Right forelimb (tissue), 1 donor: ENCODE measurements around the gene THAP7.
A peak's percentile ranks its signal among the peaks of the same experiment; 100 is the strongest.
"Not testable (repeated sequence)": the region's sequence is repeated elsewhere in the genome, so short reads cannot be mapped to it uniquely, and the experiment has no call there.

ENCODE experiments used
- DNase-seq: peaks from one replicate; pipeline ENCODE4 v3.0.0-alpha.2; 2018

Gene THAP7, protein sequence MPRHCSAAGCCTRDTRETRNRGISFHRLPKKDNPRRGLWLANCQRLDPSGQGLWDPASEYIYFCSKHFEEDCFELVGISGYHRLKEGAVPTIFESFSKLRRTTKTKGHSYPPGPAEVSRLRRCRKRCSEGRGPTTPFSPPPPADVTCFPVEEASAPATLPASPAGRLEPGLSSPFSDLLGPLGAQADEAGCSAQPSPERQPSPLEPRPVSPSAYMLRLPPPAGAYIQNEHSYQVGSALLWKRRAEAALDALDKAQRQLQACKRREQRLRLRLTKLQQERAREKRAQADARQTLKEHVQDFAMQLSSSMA

DNA sequence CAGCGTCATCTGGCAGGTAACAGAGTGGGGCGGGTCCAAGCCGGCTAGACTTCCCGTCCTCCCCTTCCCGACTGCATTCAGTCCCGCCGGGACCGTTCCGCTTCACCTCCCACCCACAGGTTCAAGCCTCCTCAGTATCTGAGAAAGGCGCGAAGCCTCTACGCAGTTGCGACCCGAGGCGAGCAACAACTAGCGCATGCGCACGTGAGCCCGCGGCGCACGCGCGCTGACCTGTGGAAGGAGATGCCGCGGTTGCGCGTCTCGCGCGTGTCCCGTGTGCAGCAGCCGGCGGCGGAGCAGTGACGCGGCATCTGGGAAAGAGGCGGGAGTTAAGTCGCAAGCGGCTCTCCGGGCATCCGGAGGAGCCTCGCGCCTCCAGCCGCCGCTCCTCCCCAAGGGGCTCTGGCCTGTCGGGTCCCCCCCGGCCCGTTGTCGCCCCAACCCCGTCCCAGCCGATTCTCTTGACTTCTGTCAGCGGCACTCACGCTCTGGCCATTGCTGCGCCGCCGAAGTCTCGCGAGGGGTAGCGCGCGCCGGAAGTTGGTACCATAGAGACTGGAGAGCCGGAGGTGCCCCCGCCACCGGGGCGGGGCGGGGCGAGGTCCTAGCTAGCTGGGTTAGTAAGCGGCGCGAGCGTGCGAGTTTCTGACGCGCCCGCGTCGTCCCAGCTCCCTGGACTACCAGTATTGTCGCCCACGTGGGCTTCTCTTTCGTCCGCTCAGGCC, at the start of gene THAP7:
Gene THAP7, minus strand, starts transcription at position 518 of the 725 bp plus-strand sequence. Its CDS starts 207 bp downstream, at position 311.
- peak; percentile 98 for DNase-seq

DNA sequence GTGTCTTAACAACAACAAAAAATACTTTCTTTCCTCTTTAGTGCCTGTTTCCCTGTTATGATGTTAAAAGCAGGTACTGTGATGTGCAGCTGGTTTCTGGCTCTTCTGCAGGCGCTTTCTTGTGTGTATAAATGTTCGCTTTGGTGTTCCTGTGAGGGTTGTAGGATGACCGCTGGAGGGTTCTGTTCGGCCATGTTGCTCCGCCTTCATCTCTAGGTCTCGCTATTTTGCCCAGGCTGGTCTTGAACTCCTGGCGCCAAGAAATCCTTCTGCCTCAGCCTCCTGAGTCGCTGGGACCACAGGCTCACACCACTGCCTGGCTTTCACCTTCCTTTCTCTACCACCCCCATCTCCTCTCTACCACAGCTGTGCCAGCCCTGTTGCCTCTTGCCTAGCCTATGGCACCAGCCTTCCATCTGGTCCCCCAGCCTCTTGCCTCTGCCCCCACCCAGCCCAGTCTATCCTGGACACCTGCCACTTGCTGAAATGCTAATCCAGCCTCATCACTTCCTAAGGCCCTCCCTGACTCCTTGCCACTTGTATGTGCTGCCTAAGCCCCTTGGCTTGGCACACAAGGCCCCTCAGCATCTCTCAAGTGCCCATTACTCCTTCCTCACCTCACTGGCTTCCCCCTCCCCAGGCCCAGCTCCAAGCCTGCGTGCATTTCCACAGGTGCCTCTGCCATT, 49.4 kb upstream of the THAP7 start:
- no peak for DNase-seq

DNA sequence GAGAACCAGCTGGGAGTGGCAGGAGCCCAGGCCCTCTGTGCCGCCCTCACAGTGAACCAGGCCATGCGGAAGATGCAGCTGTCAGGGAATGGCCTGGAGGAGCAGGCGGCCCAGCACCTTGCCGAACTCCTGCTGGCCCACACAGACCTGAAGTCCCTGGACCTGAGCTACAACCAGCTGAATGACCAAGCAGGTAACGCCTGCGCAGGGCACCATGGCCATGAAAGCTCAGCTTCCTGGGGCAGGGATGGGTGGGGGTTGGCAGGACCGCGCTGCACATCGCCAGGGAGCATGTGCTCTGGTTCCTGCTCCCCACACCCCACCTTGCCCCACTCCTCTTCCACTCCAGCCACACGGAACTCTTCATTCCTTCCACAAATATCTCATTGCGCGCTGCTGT, 47.0 kb upstream of the THAP7 start:
- DNase-seq, result not testable (repeated sequence)

DNA sequence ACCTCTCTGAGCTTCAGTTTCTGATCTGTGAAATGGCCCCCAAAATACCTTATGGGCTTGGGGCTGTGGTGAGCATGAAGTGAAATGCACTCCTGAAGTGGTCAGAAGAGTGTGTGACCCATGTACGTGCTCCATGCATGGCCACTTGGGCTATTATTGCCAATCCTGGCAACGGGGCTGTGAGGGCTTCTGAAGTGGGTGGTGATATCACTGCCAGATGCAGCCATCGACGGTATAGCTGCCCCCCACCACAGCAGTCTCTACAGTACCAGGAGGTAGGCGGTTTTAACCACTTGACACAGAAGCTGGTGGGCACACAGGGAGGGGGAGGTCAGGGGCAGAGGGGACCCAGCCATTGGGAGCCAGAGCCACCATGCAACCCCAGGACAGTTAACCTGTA, 46.5 kb upstream of the THAP7 start:
- DNase-seq, result not testable (repeated sequence)

DNA sequence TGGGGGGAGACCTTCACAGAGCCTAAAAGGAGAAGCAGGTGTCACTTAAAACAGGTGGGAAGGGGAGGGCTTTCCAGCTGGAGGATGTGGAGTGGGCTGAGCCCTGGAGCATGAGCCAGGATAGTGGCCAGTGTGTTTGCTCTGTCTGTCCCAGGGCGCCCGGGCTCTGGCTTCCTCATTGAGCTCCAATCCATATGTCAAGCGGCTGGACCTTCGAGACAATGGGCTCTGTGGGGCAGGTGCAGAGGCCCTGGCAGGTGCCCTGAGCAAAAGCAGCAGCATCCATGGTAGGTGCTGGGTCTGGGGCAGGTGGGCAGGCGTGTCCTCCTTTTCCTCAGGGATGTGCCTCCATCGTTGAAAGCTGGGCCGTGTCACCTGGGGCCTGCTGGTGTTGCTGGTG, 45.8 kb upstream of the THAP7 start:
- DNase-seq, result no peak

DNA sequence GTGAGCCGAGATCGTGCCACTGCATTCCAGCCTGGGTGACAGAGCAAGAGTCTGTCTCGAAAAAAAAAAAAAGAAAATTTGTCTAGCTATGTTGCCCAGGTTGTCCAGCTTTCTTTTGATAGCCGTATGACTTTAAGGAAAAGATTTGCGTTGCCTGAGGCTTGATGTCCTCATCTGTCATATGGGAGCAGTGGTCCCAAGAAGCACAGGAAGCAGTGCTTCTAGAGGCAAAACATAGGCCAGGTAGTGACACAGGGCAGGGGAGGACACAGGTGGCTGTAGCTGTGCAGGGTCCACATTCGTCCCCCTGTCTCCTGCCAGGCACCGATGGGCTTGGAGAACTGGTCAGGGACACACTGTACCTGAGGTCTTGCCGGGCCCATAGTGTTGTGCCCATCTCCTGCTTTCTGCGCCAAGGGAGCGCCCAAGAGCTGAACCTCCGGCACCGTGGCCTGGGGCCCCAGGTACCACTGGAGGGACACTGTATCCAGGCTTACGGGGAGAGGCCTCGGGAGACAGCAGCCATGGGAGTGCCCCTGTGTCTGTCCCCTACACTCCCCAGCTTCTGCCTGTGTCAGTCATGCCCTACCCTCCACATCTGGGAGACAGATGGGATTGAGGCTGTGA, 45.2 kb upstream of the THAP7 start:
- no peak for DNase-seq

DNA sequence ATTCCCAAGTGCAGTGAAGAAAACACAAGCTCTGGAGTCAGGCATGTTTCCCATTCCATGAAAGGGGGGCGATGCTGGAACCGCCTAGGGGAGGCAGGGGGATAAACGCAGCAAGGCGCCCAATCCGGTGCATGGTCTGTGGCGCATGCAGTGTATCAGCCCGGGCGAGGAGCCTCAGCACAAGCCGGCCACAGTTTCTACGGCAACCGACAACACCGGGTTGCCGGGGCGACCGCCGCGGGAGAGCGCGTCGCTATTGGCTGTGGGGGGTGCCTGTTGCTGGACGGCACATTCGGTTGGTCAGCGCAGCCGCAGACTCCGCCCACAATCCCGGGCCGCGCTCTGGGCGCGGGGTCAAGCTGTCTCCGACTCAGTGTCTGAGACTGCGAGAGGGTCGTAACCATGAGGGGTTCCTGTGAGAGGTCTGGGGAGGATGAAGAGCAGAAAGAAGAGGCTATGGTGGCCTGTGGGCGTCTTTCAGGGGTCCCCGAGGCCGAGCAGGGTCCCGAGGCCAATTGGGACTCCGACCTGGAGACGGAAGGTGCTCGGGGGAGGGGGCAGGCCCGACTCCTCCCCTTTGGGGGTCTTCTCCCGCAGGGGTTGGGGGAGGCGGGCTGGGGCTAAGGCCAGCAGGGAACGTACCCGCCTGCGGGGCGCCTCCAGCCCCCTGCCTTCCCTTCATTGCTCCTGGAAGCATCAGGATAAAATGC, 43.8 kb upstream of the THAP7 start, which contains the start of gene LRRC74B:
Gene LRRC74B, plus strand, starts transcription at position 362 of the 710 bp plus-strand sequence. Its CDS starts 41 bp downstream, at position 403.
- DNase-seq, result peak; percentile 93

DNA sequence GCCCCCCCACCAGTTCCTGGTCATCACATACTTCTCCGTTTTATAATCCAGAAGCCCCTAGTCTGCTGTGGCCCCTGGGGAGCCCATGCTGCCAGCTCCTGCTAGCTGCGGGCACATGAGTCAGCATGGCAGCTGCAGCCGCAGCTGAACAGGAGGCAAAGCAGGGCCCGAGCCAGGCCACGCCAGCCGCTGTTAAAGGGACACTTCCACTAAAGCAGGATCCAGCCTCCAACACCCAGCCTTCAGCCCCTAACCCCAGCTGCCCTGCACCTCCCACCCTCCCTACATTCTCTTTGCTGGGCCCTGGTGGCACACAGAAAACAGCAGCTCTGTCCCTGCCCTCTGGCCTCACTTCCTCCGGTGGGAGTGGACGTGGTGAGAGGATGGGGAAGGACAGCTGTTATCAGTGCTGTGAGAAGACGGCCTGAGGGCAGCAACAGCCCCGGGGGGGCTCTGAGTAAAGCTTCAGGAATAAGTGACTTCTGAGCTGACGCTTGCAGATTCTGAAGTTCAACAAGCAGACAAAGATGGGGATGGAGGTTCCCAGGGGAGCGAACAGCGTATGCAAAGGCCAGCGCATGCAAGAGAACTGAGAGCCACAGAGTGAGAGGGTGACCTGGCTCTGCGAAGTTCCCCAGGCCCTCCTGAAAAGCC, 43.1 kb upstream of the THAP7 start:
- peak; percentile 69 for DNase-seq

DNA sequence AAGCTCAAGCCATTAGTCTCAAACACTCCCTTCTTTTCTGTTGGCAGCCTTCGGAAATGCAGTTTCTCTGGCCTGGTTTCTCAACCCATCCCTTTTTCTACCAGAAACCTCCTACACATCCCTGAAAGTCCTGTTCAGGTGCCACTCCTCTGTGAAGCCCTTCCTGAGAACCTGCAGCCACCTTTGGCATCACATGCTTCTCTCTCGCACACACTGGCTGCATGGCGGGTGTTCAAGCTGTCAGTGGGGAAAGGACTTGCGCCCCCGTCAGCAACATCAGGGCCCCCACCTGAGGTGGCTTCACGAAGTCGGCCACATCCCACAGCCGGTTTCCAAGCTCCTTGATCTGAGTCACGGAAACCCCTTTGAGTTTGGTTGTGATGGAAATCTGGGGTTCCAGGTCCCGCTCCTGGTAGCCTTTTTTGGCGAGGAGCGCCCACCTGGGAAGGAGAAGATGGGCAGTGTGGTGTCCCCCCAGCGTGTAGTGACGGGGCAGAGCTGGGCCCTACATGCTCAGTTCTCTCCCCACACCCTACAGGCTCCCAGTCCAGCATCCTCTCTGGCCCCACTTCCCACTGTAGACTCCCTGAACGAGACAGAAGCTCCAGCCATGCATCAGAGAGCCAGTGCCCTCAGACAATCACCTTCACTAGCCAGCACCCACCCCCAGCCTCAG, 42.1 kb upstream of the THAP7 start:
- DNase-seq, result no peak

DNA sequence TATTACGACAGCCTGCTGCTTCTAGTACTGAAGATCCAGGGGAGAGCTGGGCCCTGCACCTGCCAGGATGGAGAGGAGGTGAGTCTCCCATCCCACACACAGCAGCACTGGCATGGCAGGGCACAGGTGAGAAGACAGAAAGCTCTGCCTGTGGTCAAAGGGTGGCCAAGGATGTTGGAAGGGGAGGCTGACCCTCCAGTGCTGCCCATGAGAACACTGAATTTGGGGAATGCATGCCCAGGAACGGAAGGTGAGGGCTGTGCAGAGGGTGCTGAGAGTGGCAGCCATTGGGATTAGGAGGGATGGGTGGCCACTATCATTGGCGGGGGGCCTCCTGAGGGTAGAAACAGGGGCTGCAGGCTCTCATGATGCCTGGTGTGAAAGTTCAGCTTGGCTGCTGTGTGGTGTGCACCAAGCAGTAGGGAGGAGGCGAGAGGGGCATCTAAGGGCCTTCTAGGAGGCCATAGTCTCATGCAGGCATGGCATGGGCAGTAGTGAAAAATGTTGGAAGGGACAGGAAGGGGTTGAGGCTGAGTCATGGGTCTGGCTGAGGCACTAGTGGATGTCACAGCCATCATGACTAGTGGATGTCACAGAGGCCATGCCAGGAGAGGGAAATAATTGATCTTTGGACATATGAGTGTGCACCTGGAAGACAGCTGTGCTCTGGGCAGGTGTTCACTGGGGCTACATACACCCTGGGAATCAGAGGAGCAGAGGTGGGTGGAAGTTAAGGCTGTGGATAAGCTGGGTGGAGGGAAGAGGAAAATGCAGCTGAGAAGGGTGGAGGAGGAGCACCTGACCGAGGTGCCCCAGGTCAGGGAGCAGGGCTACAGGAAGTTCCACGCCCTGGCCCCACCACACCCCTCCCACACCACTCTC, 41.3 kb upstream of the THAP7 start:
- no peak for DNase-seq

DNA sequence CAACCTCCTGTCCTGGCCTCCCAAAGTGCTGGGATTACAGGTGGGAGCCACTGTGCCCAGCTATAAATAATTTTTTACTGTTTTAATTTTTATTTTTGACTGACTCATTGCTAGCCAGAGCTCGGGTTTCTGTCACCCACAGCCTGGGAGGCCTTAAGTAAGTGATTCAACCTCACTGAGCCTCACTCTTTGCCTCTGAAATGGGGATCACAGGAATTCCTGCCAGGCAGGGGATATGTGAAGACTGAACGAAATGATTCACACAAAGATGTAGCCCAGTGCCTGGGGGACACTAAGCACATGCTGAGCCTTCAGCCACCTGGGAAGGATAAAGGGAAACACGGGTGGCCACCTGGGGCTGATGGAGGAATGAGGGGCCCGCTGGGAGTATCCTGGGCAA, 40.0 kb upstream of the THAP7 start:
- DNase-seq, result no peak

DNA sequence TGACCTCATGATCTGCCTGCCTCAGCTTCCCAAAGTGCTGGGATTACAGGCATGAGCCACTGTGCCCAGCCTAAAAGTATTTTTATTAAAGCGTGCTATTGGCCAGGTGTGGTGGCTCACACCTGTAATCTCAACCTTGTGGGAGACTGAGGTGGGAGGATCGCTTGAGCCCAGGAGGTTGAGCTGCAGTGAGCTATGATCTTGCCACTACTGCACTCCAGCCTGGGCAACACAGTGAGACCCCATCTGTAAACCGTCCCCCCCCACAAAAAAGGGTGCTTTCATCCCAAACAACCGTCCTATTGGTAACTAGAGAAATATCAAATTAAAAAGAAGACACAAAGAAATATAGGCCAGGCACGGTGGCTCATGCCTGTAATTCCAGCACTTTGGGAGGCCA, 37.2 kb upstream of the THAP7 start:
- DNase-seq, result not testable (repeated sequence)

DNA sequence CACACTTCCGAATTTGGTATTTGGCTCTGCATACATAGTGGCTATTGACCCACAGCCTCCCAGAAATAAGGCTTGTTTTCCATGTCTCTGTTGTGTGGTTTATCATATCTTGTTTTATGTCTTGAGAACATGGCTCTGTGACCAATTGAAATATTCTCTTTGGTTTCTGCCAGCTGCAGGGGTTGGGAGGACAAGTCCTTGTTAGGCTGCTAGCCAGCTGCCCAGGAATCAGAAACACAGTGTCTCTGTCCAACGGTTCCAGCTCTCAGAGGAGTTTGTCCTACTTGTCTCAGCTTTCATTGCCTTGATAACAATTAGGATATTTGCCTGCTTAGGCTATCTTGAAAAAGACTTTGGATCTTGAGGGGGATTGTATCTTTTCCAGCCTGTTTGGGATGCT, 36.5 kb upstream of the THAP7 start:
- DNase-seq, result peak; percentile 20

DNA sequence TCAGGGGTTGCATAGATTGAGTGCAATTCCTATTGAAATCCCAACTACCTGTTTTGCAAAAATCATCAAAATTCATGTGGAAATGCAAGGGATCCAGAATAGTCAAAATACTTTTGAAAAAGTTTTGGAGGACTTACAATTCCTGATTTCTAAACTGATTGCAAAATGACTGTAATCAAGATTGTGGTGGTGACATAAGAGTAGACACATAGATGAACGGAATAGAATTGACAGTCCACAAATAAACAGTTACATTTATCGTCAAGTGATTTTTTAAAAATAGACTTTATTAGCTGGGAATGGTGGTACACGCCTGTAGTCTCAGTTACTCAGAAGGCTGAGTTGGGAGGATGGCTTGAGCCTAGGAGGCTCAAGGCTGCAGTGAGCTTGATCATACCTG, 33.1 kb upstream of the THAP7 start:
- no peak for DNase-seq

DNA sequence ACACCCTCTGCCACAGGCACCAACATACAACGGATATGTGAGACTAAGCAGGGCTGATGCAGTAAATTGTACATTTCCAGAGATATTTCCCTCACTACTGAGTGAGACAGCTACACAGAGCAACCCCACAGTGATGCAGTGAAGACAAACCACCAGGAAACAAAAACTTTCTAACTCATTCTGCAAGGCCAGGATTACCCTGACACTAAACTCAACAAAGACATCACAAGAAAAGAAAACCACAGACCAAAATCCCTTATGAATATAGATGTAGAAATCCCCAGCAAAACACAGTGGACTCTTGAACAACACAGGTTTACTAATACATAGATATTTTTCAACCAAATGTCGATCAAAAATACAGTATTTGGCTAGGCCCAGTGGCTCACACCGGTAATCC, 32.0 kb upstream of the THAP7 start:
- no peak for DNase-seq

DNA sequence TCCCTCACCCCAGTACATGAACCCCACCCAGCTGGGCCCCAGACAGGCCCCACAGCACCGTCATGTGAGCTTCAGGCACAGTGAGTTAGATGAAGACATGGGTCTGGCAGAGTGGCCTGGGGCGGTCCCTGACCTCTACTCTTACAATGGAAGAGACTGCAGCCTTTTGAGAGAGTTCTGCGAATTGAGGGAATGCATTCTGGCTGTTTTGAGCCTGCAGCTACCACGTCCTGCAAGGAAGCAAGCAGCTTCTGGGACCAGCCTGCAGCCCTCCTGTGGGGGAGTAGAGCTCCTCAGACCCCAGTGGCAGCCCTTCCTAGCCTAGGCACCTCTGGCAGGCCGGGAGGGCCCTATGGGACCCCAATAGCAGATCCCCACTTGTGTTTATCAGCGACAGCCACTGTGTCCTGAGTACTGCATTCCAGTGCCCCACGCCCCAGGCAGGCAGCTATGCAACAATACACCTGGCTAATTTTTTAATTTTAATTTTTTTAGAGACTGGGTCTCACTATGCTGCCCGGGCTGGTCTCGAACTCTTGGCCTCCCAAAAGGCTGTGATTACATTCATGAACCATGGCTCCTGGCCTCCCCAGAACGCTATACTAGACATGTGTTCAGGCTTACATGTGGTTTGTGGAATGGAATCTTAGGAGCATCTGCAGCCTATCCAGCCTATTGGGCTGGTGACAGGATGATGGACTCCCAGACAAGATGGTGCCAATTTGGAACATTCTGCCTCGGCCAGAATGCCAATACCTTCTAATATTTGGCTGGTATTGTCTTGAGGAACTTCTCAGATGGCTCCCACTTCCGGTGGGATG, 31.2 kb upstream of the THAP7 start:
- no peak for DNase-seq

DNA sequence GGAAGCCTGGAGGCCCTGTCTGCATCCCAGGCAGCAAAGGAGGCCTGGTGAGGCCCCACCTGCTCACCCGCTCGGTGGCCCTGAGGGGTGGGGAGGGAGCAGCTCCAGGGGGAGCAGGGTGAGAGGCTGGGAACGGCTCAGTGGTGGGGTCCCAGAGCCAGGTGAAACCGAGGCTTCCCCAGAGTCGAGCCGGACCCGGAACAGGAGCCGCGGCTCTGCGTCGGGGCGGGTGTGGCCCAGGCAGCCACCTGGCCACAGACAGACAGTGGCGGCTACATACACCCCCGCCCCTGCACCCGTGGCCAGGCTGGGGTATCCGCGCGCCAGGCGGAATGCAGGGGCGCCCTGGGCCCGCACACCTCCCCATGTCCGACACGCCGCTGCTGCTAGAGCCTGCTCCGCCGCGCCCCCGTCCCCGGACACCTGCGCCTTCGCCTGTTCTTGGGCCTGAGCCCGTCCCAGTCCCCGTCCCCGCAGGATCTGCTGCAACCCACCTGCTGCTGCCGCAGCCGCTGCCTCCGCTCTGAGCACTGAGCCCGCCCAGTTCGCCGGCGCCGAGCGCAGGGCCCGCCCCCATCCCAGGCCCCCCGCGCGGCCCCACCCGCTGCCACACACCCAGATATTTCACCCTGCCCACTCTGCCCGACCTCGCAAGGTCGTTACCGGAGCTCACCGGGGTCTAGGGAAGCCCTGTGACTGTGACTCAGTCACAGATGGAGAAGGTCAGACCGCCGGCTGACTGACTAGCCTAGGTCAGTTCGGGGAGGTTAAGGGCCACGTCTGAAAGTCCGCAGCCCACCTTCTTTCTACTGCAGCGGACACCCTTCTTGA, 30.3 kb upstream of the THAP7 start, which contains the start of gene SLC7A4:
Gene SLC7A4, minus strand, starts transcription at position 525 of the 831 bp plus-strand sequence. CDS start 749 bp downstream, outside the sequence.
- no peak for DNase-seq

DNA sequence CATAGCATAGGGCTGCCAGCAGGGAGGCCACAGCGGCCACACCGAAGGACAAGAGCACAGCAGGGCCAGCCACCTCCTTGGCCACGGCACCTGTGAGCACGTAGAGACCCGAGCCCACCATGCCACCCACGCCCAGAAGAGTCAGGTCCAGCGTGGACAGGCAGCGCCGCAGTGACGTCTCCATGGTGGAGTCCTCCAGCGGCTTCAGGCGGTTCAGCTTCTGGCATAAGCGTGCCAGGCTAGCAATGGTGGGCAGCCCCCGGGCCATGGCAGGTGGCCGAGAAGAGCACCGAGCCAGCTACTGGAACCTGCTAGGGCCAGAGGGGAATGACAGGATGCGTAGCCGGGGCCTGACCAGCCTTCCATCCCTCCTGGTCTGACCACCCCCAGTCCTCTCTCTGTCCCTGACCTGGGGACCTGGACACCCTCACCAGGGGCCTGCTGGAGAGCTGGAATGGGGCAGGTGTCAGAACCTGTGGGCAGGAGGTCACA, 29.7 kb upstream of the THAP7 start:
- no peak for DNase-seq
